ENCODE data around the gene CDADC1. TPM values are rescaled to one million over a fixed set of nuclear protein-coding genes. Genes with fewer than 3 reads are reported as not detected.

Gene CDADC1
- total RNA-seq, 1 donor from 2014 or later = 7.2 TPM

- Histone ChIP-seq H4K20me1 (ENCODE audit: insufficient read depth, low read length) (no peaks in the 10 kb centered on the region), H3K36me3 (ENCODE audit: insufficient read depth, low read length) (no peaks in the 10 kb centered on the region), H3K9ac (ENCODE audit: low read length) (no peak overlapping the region), H3K27me3 (ENCODE audit: insufficient read depth, low read length) (no peaks in the 10 kb centered on the region), H3K79me2 (ENCODE audit: insufficient read depth, low read length) (no peaks in the 10 kb centered on the region), H3K4me2 (ENCODE audit: low read length) (no peak overlapping the region), H3K4me3 (ENCODE audit: insufficient read depth, low read depth, low read length) (no peak overlapping the region), H3K4me1 (ENCODE audit: insufficient read depth, low read length) (peaks cover 28% of the 10 kb centered on the region), H3K9me3 (ENCODE audit: insufficient read depth, low read depth, low read length) (no peaks in the 10 kb centered on the region), H3K27ac (ENCODE audit: low read depth, low read length) (no peak overlapping the region), H2AFZ (ENCODE audit: low read depth, low read length) (no peak overlapping the region)
- no peaks in the 10 kb centered on the region for H3K9me3 Mint-ChIP-seq (ENCODE audit: unreplicated experiment)
- H3K4me3 Mint-ChIP-seq (ENCODE audit: unreplicated experiment) = no peak overlapping the region
- DNase-seq (ENCODE audit: low read depth) = no peak
- no peak overlapping the region for H3K27ac Mint-ChIP-seq (ENCODE audit: unreplicated experiment)
- H3K4me1 Mint-ChIP-seq (ENCODE audit: low read depth, unreplicated experiment) = peaks cover 20% of the 10 kb centered on the region
- no peak for FAIRE-seq
- no peak for TF ChIP-seq EZH2 (IDR thresholded peaks at IDR 0.05; ENCODE audit: insufficient read depth, low read length)
- TF ChIP-seq CTCF (IDR thresholded peaks at IDR 0.05; ENCODE audit: insufficient read depth, low read depth, low read length) = no peak
- peaks cover 10% of the 10 kb centered on the region for H3K36me3 Mint-ChIP-seq (ENCODE audit: low read depth, unreplicated experiment)
- H3K27me3 Mint-ChIP-seq (ENCODE audit: low read depth, unreplicated experiment) = no peaks in the 10 kb centered on the region
Measured at GRCh38 chr13:49310251-49310650, 62.5 kb downstream of the CDADC1 start.

- Histone ChIP-seq H2AFZ (ENCODE audit: low read depth, low read length) (no peak overlapping the region), H3K9me3 (ENCODE audit: insufficient read depth, low read depth, low read length) (no peaks in the 10 kb centered on the region), H3K4me3 (ENCODE audit: insufficient read depth, low read depth, low read length) (no peak overlapping the region), H3K27ac (ENCODE audit: low read depth, low read length) (no peak overlapping the region), H3K36me3 (ENCODE audit: insufficient read depth, low read length) (no peaks in the 10 kb centered on the region), H3K9ac (ENCODE audit: low read length) (no peak overlapping the region), H3K27me3 (ENCODE audit: insufficient read depth, low read length) (no peaks in the 10 kb centered on the region), H3K79me2 (ENCODE audit: insufficient read depth, low read length) (no peaks in the 10 kb centered on the region), H3K4me2 (ENCODE audit: low read length) (no peak overlapping the region), H3K4me1 (ENCODE audit: insufficient read depth, low read length) (peaks cover 28% of the 10 kb centered on the region), H4K20me1 (ENCODE audit: insufficient read depth, low read length) (no peaks in the 10 kb centered on the region)
- H3K4me1 Mint-ChIP-seq (ENCODE audit: low read depth, unreplicated experiment) = peaks cover 24% of the 10 kb centered on the region
- no peaks in the 10 kb centered on the region for H3K27me3 Mint-ChIP-seq (ENCODE audit: low read depth, unreplicated experiment)
- FAIRE-seq = no peak
- H3K36me3 Mint-ChIP-seq (ENCODE audit: low read depth, unreplicated experiment) = peaks cover 11% of the 10 kb centered on the region
- H3K4me3 Mint-ChIP-seq (ENCODE audit: unreplicated experiment) = no peak overlapping the region
- no peak for DNase-seq (ENCODE audit: low read depth)
- H3K9me3 Mint-ChIP-seq (ENCODE audit: unreplicated experiment) = no peaks in the 10 kb centered on the region
- no peak overlapping the region for H3K27ac Mint-ChIP-seq (ENCODE audit: unreplicated experiment)
- no peak for TF ChIP-seq EZH2 (IDR thresholded peaks at IDR 0.05; ENCODE audit: insufficient read depth, low read length)
- TF ChIP-seq CTCF (IDR thresholded peaks at IDR 0.05; ENCODE audit: insufficient read depth, low read depth, low read length) = no peak
Measured at GRCh38 chr13:49311816-49312215, 64.1 kb downstream of the CDADC1 start.

- Mint-ChIP-seq H3K9me3 (ENCODE audit: unreplicated experiment) (peaks cover 1% of the 10 kb centered on the region), H3K36me3 (ENCODE audit: low read depth, unreplicated experiment) (peaks cover 11% of the 10 kb centered on the region), H3K4me3 (ENCODE audit: unreplicated experiment) (no peak overlapping the region), H3K27me3 (ENCODE audit: low read depth, unreplicated experiment) (no peaks in the 10 kb centered on the region), H3K27ac (ENCODE audit: unreplicated experiment) (peak overlapping the region; percentile 96), H3K4me1 (ENCODE audit: low read depth, unreplicated experiment) (peaks cover 24% of the 10 kb centered on the region)
- TF ChIP-seq CTCF (IDR thresholded peaks at IDR 0.05; ENCODE audit: insufficient read depth, low read depth, low read length) (no peak), EZH2 (IDR thresholded peaks at IDR 0.05; ENCODE audit: insufficient read depth, low read length) (no peak)
- Histone ChIP-seq H3K79me2 (ENCODE audit: insufficient read depth, low read length) (no peaks in the 10 kb centered on the region), H3K4me3 (ENCODE audit: insufficient read depth, low read depth, low read length) (peak overlapping the region; percentile 12), H3K27ac (ENCODE audit: low read depth, low read length) (peak overlapping the region; percentile 96), H4K20me1 (ENCODE audit: insufficient read depth, low read length) (no peaks in the 10 kb centered on the region), H3K9ac (ENCODE audit: low read length) (peak overlapping the region; percentile 73), H2AFZ (ENCODE audit: low read depth, low read length) (peak overlapping the region; percentile 37), H3K36me3 (ENCODE audit: insufficient read depth, low read length) (no peaks in the 10 kb centered on the region), H3K9me3 (ENCODE audit: insufficient read depth, low read depth, low read length) (no peaks in the 10 kb centered on the region), H3K4me1 (ENCODE audit: insufficient read depth, low read length) (peaks cover 17% of the 10 kb centered on the region), H3K27me3 (ENCODE audit: insufficient read depth, low read length) (no peaks in the 10 kb centered on the region), H3K4me2 (ENCODE audit: low read length) (peak overlapping the region; percentile 62)
- FAIRE-seq = peak; percentile 45
- peak; percentile 70 for DNase-seq (ENCODE audit: low read depth)
Measured at GRCh38 chr13:49314344-49314882, 66.7 kb downstream of the CDADC1 start.
